Upper lobe of left lung (tissue), 6 donors: Measurements from ENCODE around the gene MPC1. TPM values are rescaled to one million over a fixed set of nuclear protein-coding genes. Genes with fewer than 3 reads are reported as not detected.
"Not testable (repeated sequence)": the region's sequence is repeated elsewhere in the genome, so short reads cannot be mapped to it uniquely, and the experiment has no call there.

Experiments used
- ATAC-seq, 2 donors: fragments of 200-7000 bp; cut with Tn5 transposase; one replicate each; pipeline ENCODE4 v1.9.1; 2022; ENCODE audit warnings: mild to moderate bottlenecking in 2 of 2, moderate library complexity in 2 of 2; ENCODE audit not compliant: low FRiP score in 2 of 2
- DNase-seq, 2 donors: peaks; one replicate each; pipeline ENCODE4 v3.0.0-alpha.2; 2019 to 2020
- H3K27ac ChIP-seq, 4 donors: fragments of 200-600 bp; sonication (generic); one replicate each; pipeline ENCODE4 v1.5.1; 2016 to 2019
- H3K27me3 ChIP-seq, 4 donors: fragments of 200-600 bp; sonication (generic); one replicate each; pipeline ENCODE4 v1.5.1; 2017 to 2019
- H3K36me3 ChIP-seq, 4 donors: fragments of 200-600 bp; sonication (generic); one replicate each; pipeline ENCODE4 v1.5.1; 2016 to 2019
- H3K4me1 ChIP-seq, 4 donors: fragments of 200-600 bp; sonication (generic); one replicate each; pipeline ENCODE4 v1.5.1; 2018 to 2019
- H3K4me3 ChIP-seq, 4 donors: fragments of 200-600 bp; sonication (generic); one replicate each; pipeline ENCODE4 v1.5.1; 2017 to 2019; ENCODE audit warnings: mild to moderate bottlenecking in 2 of 4, moderate library complexity in 1 of 4
- H3K9me3 ChIP-seq, 4 donors: fragments of 200-600 bp; sonication (generic); one replicate each; pipeline ENCODE4 v1.5.1; 2018 to 2019
- CTCF ChIP-seq, 6 experiments: fragments of 450-650 bp in 4 of 6; fragments of 200-600 bp in 2 of 6; sonication (generic) in 2 of 6; IDR thresholded peaks; one replicate each; pipeline ENCODE4 v1.5.1; 2016 to 2019; ENCODE audit warnings: antibody characterized with exemption in 6 of 6
- EP300 ChIP-seq, 4 donors: sonication (generic); formaldehyde crosslinking; IDR thresholded peaks; one replicate each; pipeline ENCODE4 v1.5.1; 2017; ENCODE audit warnings: antibody characterized with exemption in 4 of 4, control low read depth in 2 of 4
- POLR2A ChIP-seq, 4 donors: fragments of 450-650 bp; IDR thresholded peaks; one replicate each; pipeline ENCODE4 v1.5.1; 2016 to 2017; ENCODE audit warnings: antibody characterized with exemption in 4 of 4, mild to moderate bottlenecking in 2 of 4
- POLR2AphosphoS5 ChIP-seq, 2 donors: sonication (generic); formaldehyde crosslinking; IDR thresholded peaks; one replicate each; pipeline ENCODE4 v1.5.1; 2017; ENCODE audit warnings: antibody characterized with exemption in 2 of 2
- WGBS, 2 donors: methylation state at CpG; one replicate each; pipeline ENCODE4 v1.1.5; 2017 to 2018; 5-methylcytosine and 5-hydroxymethylcytosine counted together
- total RNA-seq, 6 donors: library from RNA; depleted of rRNA in 4 of 6; stranded (reverse); fragments of >200 nt in 4 of 6; gene quantifications; one replicate each; pipeline versions ENCODE4 v1.1.0 to v1.2.1, GENCODE V29; 2016 to 2021
- donor health status: DM: no; HTN: no; CAD: no; lungs with moderate emphysema.
- donor health status: DM: no; HTN: yes; CAD: no; lungs with severe emphysema.

MPC1 gene
- total RNA-seq, 6 donors from 2014 or later = 17.8 to 74.2 (median 50.7) TPM

GRCh38 chr6:166383802-166384363, 1.1 kb upstream of the MPC1 start:
- peak in 5 of 6 experiments; percentile 9 to 56 (median 27) for TF ChIP-seq CTCF (IDR thresholded peaks at IDR 0.05)
- Histone ChIP-seq H3K27ac (peak overlapping the region; percentile 90 to 94 (median 92)), H3K4me3 (peak overlapping the region; percentile 88 to 96 (median 91)), H3K4me1 (peaks cover 13 to 42% (median 25%) of the 10 kb centered on the region in 4 donors)
- not testable (repeated sequence) for H3K9me3 ChIP-seq, ATAC-seq, H3K27me3 ChIP-seq, H3K36me3 ChIP-seq
- 10 to 14% methylated on average over 22 of the region's 22 CpGs for WGBS, 2 donors
- DNase-seq = peak in 1 of 2 donors; percentile 51

GRCh38 chr6:166382500-166382932, 224 bp downstream of the MPC1 start:
- 0% methylated on average over 1 of the region's 46 CpGs; no CpG with 5 or more reads in 1 of the 2 donors for WGBS, 2 donors
- DNase-seq (no peak), ATAC-seq (peak; percentile 5 to 42)
- Histone ChIP-seq H3K9me3 (no peaks in the 10 kb centered on the region), H3K27me3 (no peaks in the 10 kb centered on the region), H3K4me1 (peaks cover 13 to 35% (median 19%) of the 10 kb centered on the region in 4 donors), H3K36me3 (no peaks in the 10 kb centered on the region), H3K4me3 (peak overlapping the region; percentile 83 to 96 (median 91)), H3K27ac (peak overlapping the region; percentile 90 to 94 (median 92))
- peak in 1 of 4 donors; percentile 80 for TF ChIP-seq POLR2A (IDR thresholded peaks at IDR 0.05)
- peak in 1 of 2 donors; percentile 64 for TF ChIP-seq POLR2AphosphoS5 (IDR thresholded peaks at IDR 0.05)
- TF ChIP-seq EP300 (IDR thresholded peaks at IDR 0.05) = no peak
- TF ChIP-seq CTCF (IDR thresholded peaks at IDR 0.05) = no peak

GRCh38 chr6:166381733-166382499, 824 bp downstream of the MPC1 start:
- Histone ChIP-seq H3K4me3 (peak overlapping the region; percentile 83 to 96 (median 91)), H3K4me1 (peaks cover 10 to 32% (median 17%) of the 10 kb centered on the region in 4 donors), H3K27me3 (no peaks in the 10 kb centered on the region), H3K9me3 (no peaks in the 10 kb centered on the region), H3K27ac (peak overlapping the region; percentile 90 to 94 (median 92)), H3K36me3 (no peaks in the 10 kb centered on the region)
- DNase-seq (peak; percentile 92 to 96), ATAC-seq (peak; percentile 74 to 89)
- 0 to 1% methylated on average over 10 to 24 of the region's 49 CpGs for WGBS, 2 donors
- TF ChIP-seq CTCF (IDR thresholded peaks at IDR 0.05) (peak; percentile 61 to 91 (median 86)), POLR2A (IDR thresholded peaks at IDR 0.05) (peak in 1 of 4 donors; percentile 39), POLR2AphosphoS5 (IDR thresholded peaks at IDR 0.05) (peak in 1 of 2 donors; percentile 43), EP300 (IDR thresholded peaks at IDR 0.05) (no peak)

- ATAC-seq (no peak), DNase-seq (no peak)
- Histone ChIP-seq H3K27ac (peak overlapping the region; percentile 27 to 94 (median 92)), H3K4me1 (peaks cover 10 to 32% (median 17%) of the 10 kb centered on the region in 4 donors), H3K9me3 (no peaks in the 10 kb centered on the region), H3K4me3 (peak overlapping the region in 3 of 4 donors; percentile 91 to 96 (median 91)), H3K36me3 (no peaks in the 10 kb centered on the region), H3K27me3 (no peaks in the 10 kb centered on the region)
- 29 to 35% methylated on average over 6 of the region's 6 CpGs for WGBS, 2 donors
- no peak for TF ChIP-seq CTCF (IDR thresholded peaks at IDR 0.05)
- no peak for TF ChIP-seq POLR2AphosphoS5 (IDR thresholded peaks at IDR 0.05)
- TF ChIP-seq EP300 (IDR thresholded peaks at IDR 0.05) = no peak
- TF ChIP-seq POLR2A (IDR thresholded peaks at IDR 0.05) = no peak
Measured at GRCh38 chr6:166381381-166381732, 1.4 kb downstream of the MPC1 start.
